Astrocyte of the cerebellum (primary cell): ENCODE data around the gene WDR48.
A peak's percentile ranks its signal among the peaks of the same experiment; 100 is the strongest.

Experiments used
- DNase-seq: peaks from one replicate; pipeline ENCODE4 v3.0.0-alpha.2; 2011; ENCODE audit warnings: low read depth
- H3K4me3 ChIP-seq: 2 replicates; pipeline ENCODE4 v1.5.1; 2011; ENCODE audit warnings: mild to moderate bottlenecking, low read depth, low read length, moderate library complexity
- CTCF ChIP-seq: IDR thresholded peaks from 2 replicates; pipeline ENCODE4 v1.5.1; 2012; ENCODE audit warnings: low read length, low read depth, moderate library complexity, mild to moderate bottlenecking; ENCODE audit errors: missing control alignments
- in situ Hi-C: cut with HindIII; loops from 2 replicates; pipeline ENCODE4 v1.10.0; 2017; ENCODE audit warnings: low sequenced_read_pairs

Gene WDR48

GRCh38 chr3:39107388-39108199, 55.8 kb downstream of the WDR48 start, which contains the start of the genes GORASP1 and TTC21A:
TSS of gene GORASP1 (minus strand) at chr3:39107627. CDS start at chr3:39107541, 86 bp downstream.
TSS of gene TTC21A (plus strand) at chr3:39107680. CDS start at chr3:39107838, 158 bp downstream.
- in situ Hi-C loops: loop anchor here (5.0 kb wide), 1 partner anchor 85 kb away; the partner anchor contains the start of gene XIRP1
- no peak for TF ChIP-seq CTCF
- peak within 1 kb of the TSS; percentile 91 for H3K4me3 ChIP-seq
- DNase-seq: peak; percentile 74

- in situ Hi-C loops: loop anchor here (5.0 kb wide), 1 partner anchor 84 kb away; the partner anchor contains the start of gene XIRP1
- DNase-seq: no peak
Observed at GRCh38 chr3:39108200-39108710, 56.4 kb downstream of the WDR48 start.

GRCh38 chr3:39109086-39109485, 57.3 kb downstream of the WDR48 start:
- H3K4me3 ChIP-seq: no peak overlapping the region
- in situ Hi-C loops: loop anchor here (5.0 kb wide), 1 partner anchor 83 kb away; the partner anchor contains the start of gene XIRP1
- DNase-seq: no peak
- TF ChIP-seq CTCF: no peak

More at GRCh38 chr3:39108200-39108710, 56.4 kb downstream of the WDR48 start:
- H3K4me3 ChIP-seq: peak overlapping the region; percentile 91
- no peak for TF ChIP-seq CTCF

GRCh38 chr3:39110041-39110639, 58.3 kb downstream of the WDR48 start:
- in situ Hi-C loops: loop anchor here (10.0 kb wide), 1 partner anchor 65 kb away; no protein-coding TSS in a partner anchor
- H3K4me3 ChIP-seq: no peak overlapping the region
- no peak for DNase-seq
- no peak for TF ChIP-seq CTCF

- no peak for DNase-seq
- in situ Hi-C loops: loop anchor here (10.0 kb wide), 1 partner anchor 63 kb away; no protein-coding TSS in a partner anchor
- no peak overlapping the region for H3K4me3 ChIP-seq
Observed at GRCh38 chr3:39112113-39112512, 60.3 kb downstream of the WDR48 start.

More at GRCh38 chr3:39112113-39112512, 60.3 kb downstream of the WDR48 start:
- no peak for TF ChIP-seq CTCF
